Loucy (cell line): ENCODE measurements around the gene KCNJ11.

Experiments
- CTCF ChIP-seq: fragments of 200-600 bp; sonication (generic); conservative IDR thresholded peaks from 2 replicates; pipeline ENCODE4 v1.5.1; 2014; ENCODE audit warnings: mild to moderate bottlenecking, antibody characterized with exemption, low read length
- EZH2phosphoT487 ChIP-seq: fragments of 200-600 bp; IDR thresholded peaks from 2 replicates; pipeline ENCODE4 v1.6.1; 2018; ENCODE audit warnings: antibody characterized with exemption, mild to moderate bottlenecking, moderate library complexity, borderline replicate concordance

- TF ChIP-seq CTCF (no peak), EZH2phosphoT487 (no peak)
These were observed 20.2 kb upstream of the KCNJ11 start for GRCh38 chr11:17408641-17409040.
